Activated CD4-positive, alpha-beta T cell treated with anti-CD3 and anti-CD28 coated beads, Interleukin-2, amount 50 U/mL, for 48 hours (primary cell): ENCODE measurements around the gene CD247.

Source experiments
- DNase-seq, 2 experiments: peaks; one replicate each; pipeline ENCODE4 v3.0.0-alpha.2; 2020

CD247 gene

GRCh38 chr1:167456524-167456923 lies 61.8 kb downstream of the CD247 start:
- DNase-seq = no peak

GRCh38 chr1:167455786-167456446 lies 62.4 kb downstream of the CD247 start:
- peak; percentile 47 to 65 for DNase-seq

- DNase-seq = peak; percentile 77 to 81
Observed at GRCh38 chr1:167454894-167455785, 63.2 kb downstream of the CD247 start.

GRCh38 chr1:167454304-167454893 lies 63.9 kb downstream of the CD247 start:
- DNase-seq = no peak

GRCh38 chr1:167453123-167453522 lies 65.2 kb downstream of the CD247 start:
- DNase-seq = no peak

- DNase-seq = no peak
Observed at GRCh38 chr1:167452483-167452882, 65.8 kb downstream of the CD247 start.

- DNase-seq = no peak
Observed at GRCh38 chr1:167450843-167451242, 67.5 kb downstream of the CD247 start.

- DNase-seq = peak; percentile 70 to 82
Observed at GRCh38 chr1:167447521-167448136, 70.7 kb downstream of the CD247 start.

- DNase-seq = no peak
Observed at GRCh38 chr1:167446966-167447365, 71.4 kb downstream of the CD247 start.

- no peak for DNase-seq
Observed at GRCh38 chr1:167443757-167444156, 74.6 kb downstream of the CD247 start.

GRCh38 chr1:167442854-167443565 lies 75.3 kb downstream of the CD247 start:
- no peak for DNase-seq

GRCh38 chr1:167442142-167442848 lies 76.0 kb downstream of the CD247 start:
- peak; percentile 90 to 92 for DNase-seq

- no peak for DNase-seq
Observed at GRCh38 chr1:167441222-167441621, 77.1 kb downstream of the CD247 start.

- no peak for DNase-seq
Observed at GRCh38 chr1:167440776-167441175, 77.6 kb downstream of the CD247 start.

- DNase-seq = no peak
Observed at GRCh38 chr1:167440345-167440744, 78.0 kb downstream of the CD247 start.

- no peak for DNase-seq
Observed at GRCh38 chr1:167439301-167439988, 78.9 kb downstream of the CD247 start.

- no peak for DNase-seq
Observed at GRCh38 chr1:167438171-167439138, 79.9 kb downstream of the CD247 start.

GRCh38 chr1:167435484-167435883 lies 82.8 kb downstream of the CD247 start:
- DNase-seq = no peak

GRCh38 chr1:167434306-167434705 lies 84.0 kb downstream of the CD247 start:
- DNase-seq = no peak

GRCh38 chr1:167433884-167434283 lies 84.4 kb downstream of the CD247 start:
- no peak for DNase-seq
